Type B pancreatic cell (in vitro differentiated cells): ENCODE results near the gene CFHR5. TPM values are rescaled to one million over a fixed set of nuclear protein-coding genes. Genes with fewer than 3 reads are reported as not detected.

Experiments used
- DNase-seq: peaks from one replicate; pipeline ENCODE4 v3.0.0; 2021; ENCODE audit warnings: mixed read lengths; ENCODE audit not compliant: unreplicated experiment; ENCODE audit errors: extremely low spot score
- H3K27ac Mint-ChIP-seq: 2 replicates; pipeline ENCODE4 v1.8.0; 2021; ENCODE audit warnings: mild to moderate bottlenecking, mixed read lengths
- H3K27me3 Mint-ChIP-seq: 2 replicates; pipeline ENCODE4 v1.8.0; 2021; ENCODE audit warnings: mixed read lengths
- H3K36me3 Mint-ChIP-seq: 2 replicates; pipeline ENCODE4 v1.8.0; 2021; ENCODE audit warnings: mixed read lengths
- H3K4me1 Mint-ChIP-seq: one replicate; pipeline ENCODE4 v1.8.0; 2021; ENCODE audit warnings: mixed read lengths; ENCODE audit not compliant: unreplicated experiment
- H3K4me3 Mint-ChIP-seq: 2 replicates; pipeline ENCODE4 v1.8.0; 2021; ENCODE audit warnings: mild to moderate bottlenecking, mixed read lengths
- H3K9me3 Mint-ChIP-seq: 2 replicates; pipeline ENCODE4 v1.8.0; 2021; ENCODE audit warnings: mixed read lengths
- CTCF ChIP-seq: fragments of 200-600 bp; sonication (generic); conservative IDR thresholded peaks from 2 replicates; pipeline ENCODE4 v1.5.0; 2021; ENCODE audit warnings: antibody characterized with exemption, mild to moderate bottlenecking
- total RNA-seq: library from RNA; stranded (reverse); gene quantifications from 2 replicates; pipeline ENCODE4 v1.2.1, GENCODE V29; 2021; ENCODE audit warnings: low replicate concordance

CFHR5 gene
- total RNA-seq, 1 donor from 2014 or later = not detected

DNA sequence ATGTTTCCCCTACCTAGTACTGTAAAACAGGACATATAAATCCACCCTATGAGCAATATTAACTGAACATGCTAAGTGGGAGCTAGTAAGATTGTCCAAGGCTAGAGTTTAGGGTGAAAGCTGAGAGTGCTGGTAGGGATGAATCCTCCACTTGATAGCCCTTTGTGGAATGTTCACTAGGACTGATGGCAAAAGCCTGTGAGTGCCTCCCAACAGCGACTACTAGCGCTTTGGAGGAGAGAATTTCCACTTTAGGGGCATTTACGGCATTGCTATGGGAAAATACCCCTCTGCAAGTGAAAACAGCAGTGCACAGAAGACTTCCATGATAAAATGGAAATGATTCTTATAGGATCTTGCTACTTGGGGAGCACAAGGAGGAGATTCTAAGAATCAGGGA lies 35.9 kb downstream of the CFHR5 start:
- DNase-seq = no peak
- no peak overlapping the region for H3K4me3 Mint-ChIP-seq
- no peaks in the 10 kb centered on the region for H3K27me3 Mint-ChIP-seq

DNA sequence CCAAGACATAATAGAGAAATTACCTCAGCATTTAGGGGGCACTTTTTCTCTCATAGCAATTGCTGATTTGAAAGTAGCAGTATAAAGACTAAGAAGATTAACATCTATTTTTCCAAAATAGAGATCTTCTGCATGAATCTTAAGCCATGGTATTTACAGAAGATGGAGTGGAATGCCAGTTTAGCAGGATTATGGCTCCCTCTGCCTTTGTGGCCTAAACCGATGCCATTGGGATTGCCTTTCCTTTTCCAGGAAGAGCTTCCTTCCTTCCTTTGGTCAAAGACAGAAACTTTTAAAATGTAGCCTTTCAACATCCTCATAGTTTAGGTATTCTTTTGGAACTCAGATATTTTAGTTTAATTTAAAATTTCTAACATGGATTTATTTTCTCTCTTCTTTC lies 39.4 kb downstream of the CFHR5 start:
- Mint-ChIP-seq H3K4me3 (no peak overlapping the region), H3K9me3 (peaks cover under 1% of the 10 kb centered on the region), H3K36me3 (no peaks in the 10 kb centered on the region), H3K27ac (no peak overlapping the region), H3K4me1 (no peaks in the 10 kb centered on the region), H3K27me3 (no peaks in the 10 kb centered on the region)
- DNase-seq = no peak
- TF ChIP-seq CTCF = no peak

More for the DNA sequence above, 35.9 kb downstream of the CFHR5 start:
- H3K36me3 Mint-ChIP-seq = no peaks in the 10 kb centered on the region
- no peak overlapping the region for H3K27ac Mint-ChIP-seq
- no peak for TF ChIP-seq CTCF
- no peaks in the 10 kb centered on the region for H3K4me1 Mint-ChIP-seq
- H3K9me3 Mint-ChIP-seq = peaks cover 6% of the 10 kb centered on the region

- Mint-ChIP-seq H3K36me3 (no peaks in the 10 kb centered on the region), H3K27me3 (no peaks in the 10 kb centered on the region), H3K4me1 (no peaks in the 10 kb centered on the region), H3K4me3 (no peak overlapping the region), H3K9me3 (no peaks in the 10 kb centered on the region), H3K27ac (no peak overlapping the region)
- no peak for TF ChIP-seq CTCF
- DNase-seq = no peak
These were observed 40.3 kb downstream of the CFHR5 start for GRCh38 chr1:197017558-197018146.

GRCh38 chr1:197021716-197022115 lies 44.4 kb downstream of the CFHR5 start:
- no peak for DNase-seq
- Mint-ChIP-seq H3K27me3 (no peaks in the 10 kb centered on the region), H3K9me3 (no peaks in the 10 kb centered on the region), H3K4me1 (no peaks in the 10 kb centered on the region), H3K4me3 (no peak overlapping the region), H3K27ac (no peak overlapping the region), H3K36me3 (no peaks in the 10 kb centered on the region)
- no peak for TF ChIP-seq CTCF

DNA sequence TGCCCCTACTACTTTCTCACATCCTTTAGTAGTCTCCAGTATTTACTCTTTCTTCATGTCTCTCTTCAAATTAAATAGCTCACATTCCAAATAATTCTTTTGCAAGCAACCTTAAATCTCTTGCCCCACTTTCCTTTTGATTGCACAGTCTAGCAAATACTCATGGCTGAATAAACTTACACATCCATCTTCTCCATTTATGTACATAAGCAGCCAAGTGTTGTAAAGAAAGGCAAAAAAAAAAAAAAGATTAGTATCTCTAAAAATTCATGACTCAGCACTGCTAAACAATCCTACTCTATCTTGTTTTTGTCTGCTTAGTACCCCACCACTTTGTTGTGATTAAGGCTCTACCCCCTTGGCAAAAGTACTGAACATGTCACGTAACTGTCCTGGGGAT lies 47.1 kb downstream of the CFHR5 start:
- H3K36me3 Mint-ChIP-seq = no peaks in the 10 kb centered on the region
- DNase-seq = no peak
- no peak for TF ChIP-seq CTCF
- no peak overlapping the region for H3K4me3 Mint-ChIP-seq
- no peaks in the 10 kb centered on the region for H3K9me3 Mint-ChIP-seq
- H3K27me3 Mint-ChIP-seq = no peaks in the 10 kb centered on the region
- H3K27ac Mint-ChIP-seq = no peak overlapping the region
- H3K4me1 Mint-ChIP-seq = no peaks in the 10 kb centered on the region

GRCh38 chr1:197027359-197027758 lies 50.0 kb downstream of the CFHR5 start:
- H3K27me3 Mint-ChIP-seq = no peaks in the 10 kb centered on the region

More at GRCh38 chr1:197027359-197027758, 50.0 kb downstream of the CFHR5 start:
- DNase-seq = no peak
- Mint-ChIP-seq H3K27ac (no peak overlapping the region), H3K9me3 (no peaks in the 10 kb centered on the region), H3K4me1 (no peaks in the 10 kb centered on the region), H3K36me3 (no peaks in the 10 kb centered on the region), H3K4me3 (no peak overlapping the region)
- no peak for TF ChIP-seq CTCF
